Measurements from ENCODE around the gene PROB1. TPM values are rescaled to one million over a fixed set of nuclear protein-coding genes. Genes with fewer than 3 reads are reported as not detected.
"Not testable (repeated sequence)": the region's sequence is repeated elsewhere in the genome, so short reads cannot be mapped to it uniquely, and the experiment has no call there.

The PROB1 gene
- total RNA-seq: 1 to 10 TPM; 4.4 to 8.9 TPM
- long read RNA-seq, donor 1, full-length matches to known transcripts: 5 of 5 reads
- long read RNA-seq, donor 1, partial matches to known transcripts: 0 of 5 reads
- long read RNA-seq, donor 1, other reads (novel, unspliced or antisense): 0 of 5 reads
- long read RNA-seq, donor 2, full-length matches to known transcripts: 8 of 8 reads
- long read RNA-seq, donor 2, partial matches to known transcripts: 0 of 8 reads
- long read RNA-seq, donor 2, other reads (novel, unspliced or antisense): 0 of 8 reads

- no peak for DNase-seq (ENCODE audit: low spot score)
- intact Hi-C loops (cut with DNase I): no loop called here
These were observed at the start of gene PROB1 for GRCh38 chr5:139394654-139395566. Gene PROB1 (minus strand): TSS chr5:139395104. CDS start chr5:139395081, 23 bp downstream.

GRCh38 chr5:139443831-139444453 lies 49.0 kb upstream of the PROB1 start:
- no peak for DNase-seq (ENCODE audit: low spot score)
- intact Hi-C loops (cut with DNase I): no loop called here

GRCh38 chr5:139440416-139440815 lies 45.5 kb upstream of the PROB1 start:
- intact Hi-C loops (cut with DNase I); DNase-seq (ENCODE audit: low spot score): not testable (repeated sequence)

- intact Hi-C loops (cut with DNase I): loop anchor here in 1 of 2 donors (5.0 kb wide), 1 partner anchor 78 kb away; no protein-coding TSS in a partner anchor
These were observed 44.4 kb upstream of the PROB1 start, which contains the start of gene DNAJC18 for GRCh38 chr5:139439013-139439903. Gene DNAJC18 (minus strand): TSS chr5:139439525. CDS start chr5:139439445, 80 bp downstream.

GRCh38 chr5:139438707-139439012 lies 43.8 kb upstream of the PROB1 start:
- intact Hi-C loops (cut with DNase I): loop anchor here in 1 of 2 donors (5.0 kb wide), 1 partner anchor 79 kb away; no protein-coding TSS in a partner anchor
- DNase-seq (ENCODE audit: low spot score): no peak

More at GRCh38 chr5:139439013-139439903, 44.4 kb upstream of the PROB1 start, which contains the start of gene DNAJC18:
- peak; percentile 98 for DNase-seq (ENCODE audit: low spot score)

GRCh38 chr5:139435676-139436075 lies 40.8 kb upstream of the PROB1 start:
- DNase-seq (ENCODE audit: low spot score): peak; percentile 9
- intact Hi-C loops (cut with DNase I): loop anchor here in 1 of 2 donors (5.0 kb wide), 1 partner anchor 82 kb away; no protein-coding TSS in a partner anchor

GRCh38 chr5:139431706-139432105 lies 36.8 kb upstream of the PROB1 start:
- intact Hi-C loops (cut with DNase I): no loop called here
- DNase-seq (ENCODE audit: low spot score): no peak

GRCh38 chr5:139430015-139430414 lies 35.1 kb upstream of the PROB1 start:
- DNase-seq (ENCODE audit: low spot score): no peak
- intact Hi-C loops (cut with DNase I): no loop called here

GRCh38 chr5:139426203-139426885 lies 31.4 kb upstream of the PROB1 start:
- DNase-seq (ENCODE audit: low spot score): no peak
- intact Hi-C loops (cut with DNase I): no loop called here

GRCh38 chr5:139425497-139425896 lies 30.6 kb upstream of the PROB1 start:
- intact Hi-C loops (cut with DNase I): no loop called here
- no peak for DNase-seq (ENCODE audit: low spot score)

- no peak for DNase-seq (ENCODE audit: low spot score)
- intact Hi-C loops (cut with DNase I): loop anchor here in 1 of 2 donors (5.0 kb wide), 1 partner anchor 90 kb away; no protein-coding TSS in a partner anchor
These were observed 27.5 kb upstream of the PROB1 start for GRCh38 chr5:139422307-139422893.

GRCh38 chr5:139419226-139420192 lies 24.6 kb upstream of the PROB1 start:
- intact Hi-C loops (cut with DNase I): loop anchor here (2.0 to 5.0 kb wide), 2 partner anchors 91 to 93 kb away; no protein-coding TSS in a partner anchor
- DNase-seq (ENCODE audit: low spot score): no peak

GRCh38 chr5:139418793-139419192 lies 23.9 kb upstream of the PROB1 start:
- intact Hi-C loops (cut with DNase I): no loop called here
- no peak for DNase-seq (ENCODE audit: low spot score)

- intact Hi-C loops (cut with DNase I): no loop called here
- no peak for DNase-seq (ENCODE audit: low spot score)
These were observed 22.3 kb upstream of the PROB1 start for GRCh38 chr5:139417214-139417613.

- DNase-seq (ENCODE audit: low spot score): no peak
- intact Hi-C loops (cut with DNase I): no loop called here
These were observed 21.7 kb upstream of the PROB1 start for GRCh38 chr5:139416651-139417050.

- intact Hi-C loops (cut with DNase I): no loop called here
- no peak for DNase-seq (ENCODE audit: low spot score)
These were observed 21.0 kb upstream of the PROB1 start for GRCh38 chr5:139415869-139416268.
